WTC11 (cell line): ENCODE results near the gene SEZ6L2.

Source experiments
- KAT7 ChIP-seq: sonication (generic); formaldehyde crosslinking; IDR thresholded peaks from 2 replicates; pipeline ENCODE4 v1.8.1; 2023; ENCODE audit warnings: missing genetic modification reagents, mild to moderate bottlenecking, borderline replicate concordance
- NFYB ChIP-seq: sonication (generic); formaldehyde crosslinking; conservative IDR thresholded peaks from 2 replicates; pipeline ENCODE4 v1.8.0; 2022; ENCODE audit warnings: low read depth, missing genetic modification reagents
- NR1H2 ChIP-seq: sonication (generic); formaldehyde crosslinking; IDR thresholded peaks from 2 replicates; pipeline ENCODE4 v1.9.0; 2021; ENCODE audit warnings: mild to moderate bottlenecking, moderate library complexity, missing genetic modification reagents
- TEAD4 ChIP-seq: sonication (generic); formaldehyde crosslinking; IDR thresholded peaks from 2 replicates; pipeline ENCODE4 v1.8.0; 2022; ENCODE audit warnings: mild to moderate bottlenecking, missing genetic modification reagents
- TF ChIP-seq, protein P1 (sequence below): fragments of 200-600 bp; IDR thresholded peaks from 2 replicates; pipeline ENCODE4 v1.8.0; 2022; ENCODE audit warnings: antibody characterized with exemption
- TF ChIP-seq, protein P2 (sequence below): sonication (generic); formaldehyde crosslinking; IDR thresholded peaks from 2 replicates; pipeline ENCODE4 v1.8.1; 2023; ENCODE audit warnings: mild to moderate bottlenecking, missing genetic modification reagents, moderate library complexity
- TF ChIP-seq, protein P3 (sequence below): sonication (generic); formaldehyde crosslinking; IDR thresholded peaks from 2 replicates; pipeline ENCODE4 v1.8.1; 2022; ENCODE audit warnings: low read depth, mild to moderate bottlenecking, moderate library complexity, missing genetic modification reagents, borderline replicate concordance

DNA sequence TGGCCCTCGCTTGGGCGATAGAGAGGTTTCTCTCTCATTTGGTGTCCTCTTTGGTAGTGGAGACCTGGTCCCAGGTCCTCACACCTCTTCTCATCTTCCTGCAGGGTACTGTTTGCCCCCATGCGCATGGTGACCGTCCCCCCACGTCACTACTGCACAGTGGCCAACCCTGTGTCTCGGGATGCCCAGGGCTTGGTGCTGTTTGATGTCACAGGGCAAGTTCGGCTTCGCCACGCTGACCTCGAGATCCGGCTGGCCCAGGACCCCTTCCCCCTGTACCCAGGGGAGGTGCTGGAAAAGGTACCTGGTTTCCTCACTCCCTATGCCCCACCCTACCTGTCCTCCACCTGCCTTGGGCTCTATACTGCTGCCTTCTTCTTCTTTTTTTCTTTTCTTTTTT is 68.6 kb downstream of the SEZ6L2 start:
- TF ChIP-seq KAT7 (CRISPR knock-in tag): no peak
- TF ChIP-seq, protein P1, sequence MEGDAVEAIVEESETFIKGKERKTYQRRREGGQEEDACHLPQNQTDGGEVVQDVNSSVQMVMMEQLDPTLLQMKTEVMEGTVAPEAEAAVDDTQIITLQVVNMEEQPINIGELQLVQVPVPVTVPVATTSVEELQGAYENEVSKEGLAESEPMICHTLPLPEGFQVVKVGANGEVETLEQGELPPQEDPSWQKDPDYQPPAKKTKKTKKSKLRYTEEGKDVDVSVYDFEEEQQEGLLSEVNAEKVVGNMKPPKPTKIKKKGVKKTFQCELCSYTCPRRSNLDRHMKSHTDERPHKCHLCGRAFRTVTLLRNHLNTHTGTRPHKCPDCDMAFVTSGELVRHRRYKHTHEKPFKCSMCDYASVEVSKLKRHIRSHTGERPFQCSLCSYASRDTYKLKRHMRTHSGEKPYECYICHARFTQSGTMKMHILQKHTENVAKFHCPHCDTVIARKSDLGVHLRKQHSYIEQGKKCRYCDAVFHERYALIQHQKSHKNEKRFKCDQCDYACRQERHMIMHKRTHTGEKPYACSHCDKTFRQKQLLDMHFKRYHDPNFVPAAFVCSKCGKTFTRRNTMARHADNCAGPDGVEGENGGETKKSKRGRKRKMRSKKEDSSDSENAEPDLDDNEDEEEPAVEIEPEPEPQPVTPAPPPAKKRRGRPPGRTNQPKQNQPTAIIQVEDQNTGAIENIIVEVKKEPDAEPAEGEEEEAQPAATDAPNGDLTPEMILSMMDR: no peak
- TF ChIP-seq NFYB (CRISPR knock-in tag): no peak
- TF ChIP-seq, protein P2, sequence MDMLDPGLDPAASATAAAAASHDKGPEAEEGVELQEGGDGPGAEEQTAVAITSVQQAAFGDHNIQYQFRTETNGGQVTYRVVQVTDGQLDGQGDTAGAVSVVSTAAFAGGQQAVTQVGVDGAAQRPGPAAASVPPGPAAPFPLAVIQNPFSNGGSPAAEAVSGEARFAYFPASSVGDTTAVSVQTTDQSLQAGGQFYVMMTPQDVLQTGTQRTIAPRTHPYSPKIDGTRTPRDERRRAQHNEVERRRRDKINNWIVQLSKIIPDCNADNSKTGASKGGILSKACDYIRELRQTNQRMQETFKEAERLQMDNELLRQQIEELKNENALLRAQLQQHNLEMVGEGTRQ (CRISPR knock-in tag): no peak
- no peak for TF ChIP-seq NR1H2 (CRISPR knock-in tag)
- TF ChIP-seq, protein P3, sequence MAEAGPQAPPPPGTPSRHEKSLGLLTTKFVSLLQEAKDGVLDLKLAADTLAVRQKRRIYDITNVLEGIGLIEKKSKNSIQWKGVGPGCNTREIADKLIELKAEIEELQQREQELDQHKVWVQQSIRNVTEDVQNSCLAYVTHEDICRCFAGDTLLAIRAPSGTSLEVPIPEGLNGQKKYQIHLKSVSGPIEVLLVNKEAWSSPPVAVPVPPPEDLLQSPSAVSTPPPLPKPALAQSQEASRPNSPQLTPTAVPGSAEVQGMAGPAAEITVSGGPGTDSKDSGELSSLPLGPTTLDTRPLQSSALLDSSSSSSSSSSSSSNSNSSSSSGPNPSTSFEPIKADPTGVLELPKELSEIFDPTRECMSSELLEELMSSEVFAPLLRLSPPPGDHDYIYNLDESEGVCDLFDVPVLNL (CRISPR knock-in tag): no peak
- no peak for TF ChIP-seq TEAD4 (CRISPR knock-in tag)
